ENCODE measurements around the gene ZNF385B. TPM values are rescaled to one million over a fixed set of nuclear protein-coding genes. Genes with fewer than 3 reads are reported as not detected.

Gene ZNF385B
- not detected for total RNA-seq

GRCh38 chr2:179861416-179862067 is at the start of gene ZNF385B:
Gene ZNF385B, minus strand, starts transcription at chr2:179861612.

Small RNA genes within 50 kb of the gene (microRNA-seq; reads per million reads assigned to microRNA genes)
- not detected for gene MIR1258 (ENCODE audit: borderline microRNAs expressed, borderline replicate concordance)

Other genes with a start within 250 kb of the ZNF385B start
- gene CWC22, start 145.7 kb upstream of the ZNF385B start, total RNA-seq = 10 to 100 TPM; 19.9 to 21.3 TPM

All from activated naive CD4-positive, alpha-beta T cell treated with anti-CD3 and anti-CD28 coated beads, Interleukin-2, amount 10 ng/mL, durations not matched to agents 5 hours and 36 hours (primary cell).